IMR-90 (cell line): ENCODE data around the gene ZNF555.

Source experiments
- BHLHE40 ChIP-seq: fragments of 150-350 bp; IDR thresholded peaks from 2 replicates; pipeline ENCODE4 v1.6.1; 2016; ENCODE audit warnings: mild to moderate bottlenecking, low read depth, low read length
- CTCF ChIP-seq: conservative IDR thresholded peaks from 2 replicates; pipeline ENCODE4 v1.5.1; 2012; ENCODE audit warnings: mild to moderate bottlenecking, low read depth, low read length, improper control_type of control experiment
- ELK1 ChIP-seq: fragments of 150-350 bp; IDR thresholded peaks from 2 replicates; pipeline ENCODE4 v1.6.1; 2016; ENCODE audit warnings: low read depth, mild to moderate bottlenecking, low read length, moderate library complexity, borderline replicate concordance
- FOS ChIP-seq: fragments of 150-350 bp; IDR thresholded peaks from 2 replicates; pipeline ENCODE4 v1.6.1; 2016; ENCODE audit warnings: low read depth, low read length
- MXI1 ChIP-seq: IDR thresholded peaks from 2 replicates; pipeline ENCODE4 v1.6.1; 2012; ENCODE audit warnings: low read depth, mild to moderate bottlenecking, low read length, moderate library complexity, borderline replicate concordance
- NFE2L2 ChIP-seq: fragments of 150-350 bp; IDR thresholded peaks from 2 replicates; pipeline ENCODE4 v1.6.1; 2016; ENCODE audit warnings: low read depth, mild to moderate bottlenecking, low read length
- POLR2A ChIP-seq: IDR thresholded peaks from 2 replicates; pipeline ENCODE4 v1.6.1; 2012; ENCODE audit warnings: mild to moderate bottlenecking, low read depth, low read length
- RFX5 ChIP-seq: IDR thresholded peaks from 2 replicates; pipeline ENCODE4 v1.8.0; 2012; ENCODE audit warnings: low read depth, mild to moderate bottlenecking, low read length, moderate library complexity
- SMC3 ChIP-seq: fragments of 150-350 bp; IDR thresholded peaks from 2 replicates; pipeline ENCODE4 v1.6.1; 2016; ENCODE audit warnings: low read depth, mild to moderate bottlenecking, antibody characterized with exemption, low read length, moderate library complexity

- TF ChIP-seq CTCF = no peak
- TF ChIP-seq FOS = no peak
- no peak for TF ChIP-seq POLR2A
- no peak for TF ChIP-seq MXI1
- no peak for TF ChIP-seq NFE2L2
- TF ChIP-seq ELK1 = no peak
- TF ChIP-seq SMC3 = no peak
- TF ChIP-seq RFX5 = no peak
- no peak for TF ChIP-seq BHLHE40
Observed at GRCh38 chr19:2804156-2805004, 36.9 kb upstream of the ZNF555 start.
